HL-60 (cell line): ENCODE data around the gene KLHL15.
"Not testable (repeated sequence)": the region's sequence is repeated elsewhere in the genome, so short reads cannot be mapped to it uniquely, and the experiment has no call there.

Experiments used
- POLR2AphosphoS5 ChIP-seq: IDR thresholded peaks from 2 replicates; pipeline ENCODE4 v1.6.1; 2012; ENCODE audit warnings: low read depth
- REST ChIP-seq: IDR thresholded peaks from 2 replicates; pipeline ENCODE4 v1.6.1; 2012; ENCODE audit warnings: low read depth; ENCODE audit not compliant: insufficient replicate concordance
- TF ChIP-seq, protein P1 (sequence below): IDR thresholded peaks from one replicate; pipeline ENCODE4 v1.5.1; 2011; ENCODE audit warnings: low read length, control low read depth, inconsistent platforms; ENCODE audit not compliant: insufficient read depth

DNA sequence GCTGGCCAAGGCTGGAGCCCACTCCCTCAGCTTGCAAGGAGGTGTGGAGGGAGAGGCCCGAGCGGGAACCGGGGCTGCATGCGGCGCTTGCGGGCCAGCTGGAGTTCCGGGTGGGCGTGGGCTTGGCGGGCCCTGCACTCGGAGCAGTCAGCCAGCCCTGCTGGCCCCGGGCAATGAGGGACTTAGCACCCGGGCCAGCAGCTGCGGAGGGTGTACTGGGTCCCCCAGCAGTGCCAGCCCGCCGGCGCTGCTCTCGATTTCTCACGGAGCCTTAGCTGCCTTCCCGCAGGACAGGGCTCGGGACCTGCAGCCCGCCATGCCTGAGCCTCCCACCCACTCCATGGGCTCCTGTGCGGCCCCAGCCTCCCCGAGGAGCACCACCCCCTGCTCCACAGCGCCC is 22.7 kb upstream of the KLHL15 start:
- TF ChIP-seq, protein P1, sequence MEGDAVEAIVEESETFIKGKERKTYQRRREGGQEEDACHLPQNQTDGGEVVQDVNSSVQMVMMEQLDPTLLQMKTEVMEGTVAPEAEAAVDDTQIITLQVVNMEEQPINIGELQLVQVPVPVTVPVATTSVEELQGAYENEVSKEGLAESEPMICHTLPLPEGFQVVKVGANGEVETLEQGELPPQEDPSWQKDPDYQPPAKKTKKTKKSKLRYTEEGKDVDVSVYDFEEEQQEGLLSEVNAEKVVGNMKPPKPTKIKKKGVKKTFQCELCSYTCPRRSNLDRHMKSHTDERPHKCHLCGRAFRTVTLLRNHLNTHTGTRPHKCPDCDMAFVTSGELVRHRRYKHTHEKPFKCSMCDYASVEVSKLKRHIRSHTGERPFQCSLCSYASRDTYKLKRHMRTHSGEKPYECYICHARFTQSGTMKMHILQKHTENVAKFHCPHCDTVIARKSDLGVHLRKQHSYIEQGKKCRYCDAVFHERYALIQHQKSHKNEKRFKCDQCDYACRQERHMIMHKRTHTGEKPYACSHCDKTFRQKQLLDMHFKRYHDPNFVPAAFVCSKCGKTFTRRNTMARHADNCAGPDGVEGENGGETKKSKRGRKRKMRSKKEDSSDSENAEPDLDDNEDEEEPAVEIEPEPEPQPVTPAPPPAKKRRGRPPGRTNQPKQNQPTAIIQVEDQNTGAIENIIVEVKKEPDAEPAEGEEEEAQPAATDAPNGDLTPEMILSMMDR, result not testable (repeated sequence)
- TF ChIP-seq REST, POLR2AphosphoS5: not testable (repeated sequence)
